Gastroesophageal sphincter (tissue), 4 donors: Measurements from ENCODE around the gene TPRX1. TPM values are rescaled to one million over a fixed set of nuclear protein-coding genes. Genes with fewer than 3 reads are reported as not detected.

Experiments
- ATAC-seq: fragments of 150-250 bp; one replicate; pipeline ENCODE4 v1.9.1; 2016; ENCODE audit warnings: mild to moderate bottlenecking, moderate library complexity
- H3K27ac ChIP-seq, 4 donors: fragments of 200-600 bp; sonication (generic) in 3 of 4; 1 replicate in 3 of 4; 2 replicates in 1 of 4; pipeline ENCODE4 v1.5.1; 2016 to 2019
- H3K27me3 ChIP-seq: fragments of 200-600 bp; sonication (generic); one replicate; pipeline ENCODE4 v1.5.1; 2019
- H3K36me3 ChIP-seq, 2 donors: fragments of 200-600 bp; sonication (generic); one replicate each; pipeline ENCODE4 v1.5.1; 2019; ENCODE audit warnings: control low read depth in 1 of 2
- H3K4me1 ChIP-seq, 3 donors: fragments of 200-600 bp; sonication (generic); 1 replicate in 2 of 3; 2 replicates in 1 of 3; pipeline ENCODE4 v1.5.1; 2016 to 2019; ENCODE audit warnings: control low read depth in 2 of 3
- H3K4me3 ChIP-seq, 2 donors: fragments of 200-600 bp; sonication (generic); one replicate each; pipeline ENCODE4 v1.5.1; 2019; ENCODE audit warnings: mild to moderate bottlenecking in 1 of 2, moderate library complexity in 1 of 2
- H3K9me3 ChIP-seq, 3 donors: fragments of 200-600 bp; sonication (generic); one replicate each; pipeline ENCODE4 v1.5.1; 2017 to 2019; ENCODE audit warnings: control low read depth in 2 of 3
- CTCF ChIP-seq, 4 experiments: fragments of 200-600 bp in 2 of 4; fragments of 450-650 bp in 2 of 4; sonication (generic) in 1 of 4; IDR thresholded peaks; one replicate each; pipeline ENCODE4 v1.5.1; 2017 to 2019; ENCODE audit warnings: antibody characterized with exemption in 4 of 4, mild to moderate bottlenecking in 2 of 4, moderate library complexity in 2 of 4
- EP300 ChIP-seq: sonication (generic); formaldehyde crosslinking; IDR thresholded peaks from one replicate; pipeline ENCODE4 v1.6.1; 2017; ENCODE audit warnings: antibody characterized with exemption, mild to moderate bottlenecking
- POLR2A ChIP-seq, 2 donors: fragments of 450-650 bp; IDR thresholded peaks; one replicate each; pipeline ENCODE4 v1.6.1; 2017; ENCODE audit warnings: antibody characterized with exemption in 2 of 2, mild to moderate bottlenecking in 2 of 2, moderate library complexity in 1 of 2
- POLR2AphosphoS5 ChIP-seq: sonication (generic); formaldehyde crosslinking; IDR thresholded peaks from one replicate; pipeline ENCODE4 v1.6.1; 2017; ENCODE audit warnings: antibody characterized with exemption
- WGBS, 2 donors: methylation state at CpG; one replicate each; pipeline ENCODE4 v1.1.5; 2018; ENCODE audit warnings: low coverage in 1 of 2; 5-methylcytosine and 5-hydroxymethylcytosine counted together
- total RNA-seq, 4 donors: library from RNA; depleted of rRNA; stranded (reverse); fragments of >200 nt; gene quantifications; one replicate each; pipeline ENCODE4 v1.1.0, GENCODE V29; 2016

The TPRX1 gene
- total RNA-seq, 4 donors from 2014 or later, result not detected

- ATAC-seq, result no peak
- 0 to 23% methylated on average over 2 to 6 of the region's 10 CpGs for WGBS, 2 donors
- no peak overlapping the region for H3K27ac ChIP-seq
- no peaks in the 10 kb centered on the region for H3K9me3 ChIP-seq
- TF ChIP-seq POLR2A (IDR thresholded peaks at IDR 0.05), result no peak
- no peak for TF ChIP-seq POLR2AphosphoS5
- no peak for TF ChIP-seq CTCF (IDR thresholded peaks at IDR 0.05)
- TF ChIP-seq EP300, result no peak
- H3K36me3 ChIP-seq, result no peaks in the 10 kb centered on the region
- H3K27me3 ChIP-seq, result peaks cover 45% of the 10 kb centered on the region
- no peaks in the 10 kb centered on the region for H3K4me1 ChIP-seq
- no peak overlapping the region for H3K4me3 ChIP-seq
Observed at GRCh38 chr19:47839913-47840312, 35.6 kb upstream of the TPRX1 start.

GRCh38 chr19:47839411-47839810, 35.1 kb upstream of the TPRX1 start:
- no peaks in the 10 kb centered on the region for H3K9me3 ChIP-seq
- ATAC-seq, result no peak
- H3K27me3 ChIP-seq, result peaks cover 40% of the 10 kb centered on the region
- 55% methylated on average over 8 of the region's 16 CpGs; no CpG with 5 or more reads in 1 of the 2 donors for WGBS, 2 donors
- H3K4me3 ChIP-seq, result no peak overlapping the region
- no peaks in the 10 kb centered on the region for H3K36me3 ChIP-seq
- H3K27ac ChIP-seq, result no peak overlapping the region
- H3K4me1 ChIP-seq, result no peaks in the 10 kb centered on the region
- TF ChIP-seq POLR2A (IDR thresholded peaks at IDR 0.05), result no peak
- no peak for TF ChIP-seq POLR2AphosphoS5
- TF ChIP-seq CTCF (IDR thresholded peaks at IDR 0.05), result no peak
- no peak for TF ChIP-seq EP300

- WGBS, 2 donors, result no CpG with 5 or more reads among the region's 8 CpGs
- no peak for TF ChIP-seq CTCF (IDR thresholded peaks at IDR 0.05)
- TF ChIP-seq POLR2AphosphoS5, result no peak
- no peak for TF ChIP-seq EP300
- TF ChIP-seq POLR2A (IDR thresholded peaks at IDR 0.05), result no peak
- ATAC-seq, result no peak
- Histone ChIP-seq H3K4me3 (no peak overlapping the region), H3K4me1 (no peaks in the 10 kb centered on the region), H3K36me3 (no peaks in the 10 kb centered on the region), H3K27me3 (peaks cover 31% of the 10 kb centered on the region), H3K9me3 (no peaks in the 10 kb centered on the region), H3K27ac (no peak overlapping the region)
Observed at GRCh38 chr19:47836038-47836437, 31.7 kb upstream of the TPRX1 start.

- H3K36me3 ChIP-seq, result no peaks in the 10 kb centered on the region
- TF ChIP-seq POLR2AphosphoS5 (no peak), POLR2A (IDR thresholded peaks at IDR 0.05) (no peak), CTCF (IDR thresholded peaks at IDR 0.05) (no peak), EP300 (no peak)
- H3K27me3 ChIP-seq, result peaks cover 36% of the 10 kb centered on the region
- H3K9me3 ChIP-seq, result no peaks in the 10 kb centered on the region
- H3K4me1 ChIP-seq, result no peaks in the 10 kb centered on the region
- 88% methylated on average over 4 of the region's 4 CpGs; no CpG with 5 or more reads in 1 of the 2 donors for WGBS, 2 donors
- no peak overlapping the region for H3K4me3 ChIP-seq
- ATAC-seq, result no peak
- H3K27ac ChIP-seq, result no peak overlapping the region
Observed at GRCh38 chr19:47832723-47833122, 28.4 kb upstream of the TPRX1 start.

- Histone ChIP-seq H3K27me3 (peaks cover 37% of the 10 kb centered on the region), H3K36me3 (no peaks in the 10 kb centered on the region), H3K4me3 (no peak overlapping the region), H3K27ac (no peak overlapping the region), H3K4me1 (no peaks in the 10 kb centered on the region), H3K9me3 (peaks cover 0 to 5% (median 0%) of the 10 kb centered on the region in 3 donors)
- TF ChIP-seq POLR2A (IDR thresholded peaks at IDR 0.05), result no peak
- TF ChIP-seq CTCF (IDR thresholded peaks at IDR 0.05), result no peak
- TF ChIP-seq POLR2AphosphoS5, result no peak
- no peak for ATAC-seq
- whole genome bisulfite sequencing, 2 donors, result 78 to 79% methylated on average over 2 of the region's 6 CpGs
Observed at GRCh38 chr19:47826800-47827199, 22.4 kb upstream of the TPRX1 start.
